CD4-positive, alpha-beta T cell (primary cell): ENCODE data around the gene TEAD4. TPM values are rescaled to one million over a fixed set of nuclear protein-coding genes. Genes with fewer than 3 reads are reported as not detected.

Experiments
- ATAC-seq: fragments of 200-7000 bp; cut with Tn5 transposase; one replicate; pipeline ENCODE4 v1.10.0; 2022; ENCODE audit warnings: mild to moderate bottlenecking; ENCODE audit not compliant: poor library complexity
- CTCF ChIA-PET: fragments of 350-600 bp; sonication (Branson Sonifier 250); formaldehyde crosslinking; loops from one replicate; lab custom pipeline; 2021; ENCODE audit warnings: antibody characterized with exemption, inconsistent platforms; lab: Charles Lee
- POLR2A ChIA-PET: fragments of 350-600 bp; sonication (Branson Sonifier 250); formaldehyde crosslinking; loops from one replicate; lab custom pipeline; 2021; ENCODE audit warnings: antibody characterized with exemption, inconsistent platforms; lab: Charles Lee
- DNase-seq, 14 experiments: peaks; one replicate each; pipeline ENCODE4 v3.0.0-alpha.2; 2013 to 2020; ENCODE audit warnings: mixed read lengths in 2 of 14
- H3K27ac ChIP-seq, 2 donors: one replicate each; pipeline versions ENCODE4 v1.5.1 to v1.7.0; 2013; ENCODE audit warnings: low read length in 2 of 2, low read depth in 1 of 2, mild to moderate bottlenecking in 1 of 2
- H3K27me3 ChIP-seq, 2 experiments: 1 replicate in 1 of 2; 2 replicates in 1 of 2; pipeline versions ENCODE4 v1.6.1 to v1.7.0; 2013; ENCODE audit warnings: low read length in 2 of 2, control low read depth in 1 of 2, mild to moderate bottlenecking in 1 of 2, moderate library complexity in 1 of 2; ENCODE audit not compliant: insufficient read depth in 2 of 2, control insufficient read depth in 1 of 2
- H3K36me3 ChIP-seq: one replicate; pipeline ENCODE4 v1.6.1; 2013; ENCODE audit warnings: low read length, control low read depth; ENCODE audit not compliant: insufficient read depth
- H3K4me1 ChIP-seq: one replicate; pipeline ENCODE4 v1.6.1; 2013; ENCODE audit warnings: low read length, control low read depth; ENCODE audit not compliant: insufficient read depth
- H3K4me3 ChIP-seq: one replicate; pipeline ENCODE4 v1.5.1; 2013; ENCODE audit warnings: mild to moderate bottlenecking, low read length, moderate library complexity
- H3K9me3 ChIP-seq, 2 experiments: 1 replicate in 1 of 2; 2 replicates in 1 of 2; pipeline versions ENCODE4 v1.6.1 to v1.7.0; 2013; ENCODE audit warnings: low read length in 2 of 2, mild to moderate bottlenecking in 2 of 2, control low read depth in 1 of 2, moderate library complexity in 1 of 2; ENCODE audit not compliant: control insufficient read depth in 1 of 2, insufficient read depth in 1 of 2
- H3K27ac Mint-ChIP-seq: one replicate; pipeline ENCODE4 v1.8.0; 2020; ENCODE audit warnings: mixed read lengths
- H3K27me3 Mint-ChIP-seq: one replicate; pipeline ENCODE4 v1.8.0; 2021; ENCODE audit warnings: mixed read lengths
- H3K36me3 Mint-ChIP-seq: one replicate; pipeline ENCODE4 v1.8.0; 2021; ENCODE audit warnings: low read depth, mixed read lengths
- H3K4me1 Mint-ChIP-seq: one replicate; pipeline ENCODE4 v1.8.0; 2021; ENCODE audit warnings: low read depth, mixed read lengths
- H3K4me3 Mint-ChIP-seq: one replicate; pipeline ENCODE4 v1.8.0; 2020; ENCODE audit warnings: mild to moderate bottlenecking, mixed read lengths
- H3K9me3 Mint-ChIP-seq: one replicate; pipeline ENCODE4 v1.8.0; 2020; ENCODE audit warnings: mixed read lengths
- intact Hi-C, 2 experiments: fragments of 100-400 bp; cut with DNase I in 1 of 2; cut with micrococcal nuclease in 1 of 2; formaldehyde crosslinking; loops; one replicate each; pipeline versions ENCODE4 v1.15.1 to v1.9.0; 2023 to 2025; cut with DNase I, micrococcal nuclease
- total RNA-seq, 174 experiments: library from RNA in 2 of 174; stranded (reverse) in 2 of 174; gene quantifications; one replicate each; pipeline ENCODE4 v1.2.3 and lab custom pipeline; 2021 to 2026
- TF ChIP-seq, protein P1 (sequence below): fragments of 200-600 bp; IDR thresholded peaks from one replicate; pipeline ENCODE4 v1.8.0; 2022; ENCODE audit warnings: antibody characterized with exemption, mild to moderate bottlenecking

Gene TEAD4
- total RNA-seq, 2 experiments from 2014 or later = not detected

DNA sequence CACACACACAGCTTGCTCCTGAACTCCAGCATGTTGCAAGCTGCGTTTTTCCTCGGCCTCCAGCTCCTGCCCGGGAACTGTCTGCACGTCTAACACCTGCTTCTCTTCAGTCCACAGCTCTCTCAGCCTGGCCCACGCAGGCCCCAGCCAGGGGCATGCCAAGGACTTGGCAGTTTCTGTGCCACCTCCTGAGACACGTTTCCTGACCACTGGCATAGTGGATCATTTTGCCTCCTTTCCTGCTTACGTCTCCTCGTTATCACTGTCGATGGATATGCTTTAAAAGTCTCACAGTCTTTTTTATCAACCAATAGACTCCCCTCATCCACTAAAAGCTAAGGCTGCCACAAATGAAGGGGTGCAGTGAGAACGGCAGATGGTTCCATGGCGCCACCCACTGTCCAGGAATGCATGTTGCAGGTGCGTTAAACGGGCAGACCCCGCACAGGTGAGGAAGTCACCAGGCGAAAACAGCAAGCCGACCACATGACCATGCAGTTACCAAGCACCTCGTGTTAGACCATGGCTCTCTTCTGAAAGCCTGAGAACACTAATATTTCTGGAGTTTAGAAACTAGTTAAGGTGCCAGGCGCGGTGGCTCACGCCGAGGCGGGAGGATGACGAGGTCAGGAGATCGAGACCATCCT, 14.7 kb upstream of the TEAD4 start:
- H3K36me3 ChIP-seq = peaks cover 5% of the 10 kb centered on the region
- DNase-seq (peak; percentile 19 to 64 (median 38)), ATAC-seq (peak; percentile 61)
- CTCF ChIA-PET = interaction anchor here (0.6 to 1.5 kb wide), 5 partner anchors 56 to 98 kb away, joined by 3 to 7 read pairs (median 3); no protein-coding TSS in a partner anchor
- Mint-ChIP-seq H3K4me3 (no peak overlapping the region), H3K36me3 (peaks cover 9% of the 10 kb centered on the region), H3K4me1 (no peaks in the 10 kb centered on the region), H3K27me3 (peaks cover 4% of the 10 kb centered on the region), H3K9me3 (no peaks in the 10 kb centered on the region), H3K27ac (no peak overlapping the region)
- peaks cover 3% of the 10 kb centered on the region for H3K4me1 ChIP-seq
- no peak overlapping the region for H3K4me3 ChIP-seq
- H3K9me3 ChIP-seq = no peaks in the 10 kb centered on the region
- POLR2A ChIA-PET = no interaction called here
- intact Hi-C loops = loop anchor here in 1 of 2 experiments (5.0 kb wide), 1 partner anchor 92 kb away; no protein-coding TSS in a partner anchor
- TF ChIP-seq, protein P1, sequence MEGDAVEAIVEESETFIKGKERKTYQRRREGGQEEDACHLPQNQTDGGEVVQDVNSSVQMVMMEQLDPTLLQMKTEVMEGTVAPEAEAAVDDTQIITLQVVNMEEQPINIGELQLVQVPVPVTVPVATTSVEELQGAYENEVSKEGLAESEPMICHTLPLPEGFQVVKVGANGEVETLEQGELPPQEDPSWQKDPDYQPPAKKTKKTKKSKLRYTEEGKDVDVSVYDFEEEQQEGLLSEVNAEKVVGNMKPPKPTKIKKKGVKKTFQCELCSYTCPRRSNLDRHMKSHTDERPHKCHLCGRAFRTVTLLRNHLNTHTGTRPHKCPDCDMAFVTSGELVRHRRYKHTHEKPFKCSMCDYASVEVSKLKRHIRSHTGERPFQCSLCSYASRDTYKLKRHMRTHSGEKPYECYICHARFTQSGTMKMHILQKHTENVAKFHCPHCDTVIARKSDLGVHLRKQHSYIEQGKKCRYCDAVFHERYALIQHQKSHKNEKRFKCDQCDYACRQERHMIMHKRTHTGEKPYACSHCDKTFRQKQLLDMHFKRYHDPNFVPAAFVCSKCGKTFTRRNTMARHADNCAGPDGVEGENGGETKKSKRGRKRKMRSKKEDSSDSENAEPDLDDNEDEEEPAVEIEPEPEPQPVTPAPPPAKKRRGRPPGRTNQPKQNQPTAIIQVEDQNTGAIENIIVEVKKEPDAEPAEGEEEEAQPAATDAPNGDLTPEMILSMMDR = peak; percentile 51
- H3K27me3 ChIP-seq = peaks cover 0 to 4% of the 10 kb centered on the region in 2 experiments
- no peak overlapping the region for H3K27ac ChIP-seq

DNA sequence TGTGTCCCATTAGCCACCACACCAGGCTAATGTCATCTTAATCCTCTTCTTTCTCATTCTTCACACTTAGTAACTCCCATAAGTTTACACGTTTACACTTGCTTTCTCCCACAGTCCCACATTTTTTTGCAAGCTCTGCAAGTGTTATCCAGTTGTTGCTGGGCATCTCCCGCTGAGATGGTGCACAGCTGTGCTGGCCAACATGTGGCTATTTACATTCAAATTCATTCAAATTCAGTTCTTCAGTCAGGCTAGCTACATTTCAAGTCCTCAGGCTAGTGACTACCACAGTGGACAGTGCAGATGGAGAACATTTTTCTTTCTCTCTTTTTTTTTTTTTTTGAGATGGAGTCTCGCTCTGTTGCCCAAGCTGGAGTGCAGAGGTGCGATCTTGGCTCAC, 9.8 kb upstream of the TEAD4 start:
- DNase-seq = no peak
- TF ChIP-seq, protein P1 = no peak
- POLR2A ChIA-PET = no interaction called here

DNA sequence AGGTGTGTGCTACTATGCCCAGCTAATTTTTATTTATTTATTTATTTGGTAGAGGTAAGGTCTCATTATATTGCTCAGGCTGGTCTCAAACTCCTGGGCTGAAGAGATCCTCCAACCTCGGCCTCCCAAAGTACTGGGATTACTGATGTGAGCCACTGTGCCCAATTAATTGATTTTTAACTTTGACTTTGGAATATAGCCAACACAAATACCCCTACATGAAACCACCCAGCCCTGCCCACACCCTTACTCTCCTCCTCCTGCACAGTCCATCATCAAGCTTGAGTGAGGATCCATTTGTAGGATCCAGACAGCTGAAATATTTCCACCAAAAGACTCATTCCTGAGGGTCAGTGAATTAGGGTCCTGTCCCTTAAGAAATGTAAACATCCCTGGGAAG, 3.3 kb upstream of the TEAD4 start:
- CTCF ChIA-PET = no interaction called here
- Mint-ChIP-seq H3K4me3 (no peak overlapping the region), H3K4me1 (peaks cover 13% of the 10 kb centered on the region)

More for the DNA sequence above, 9.8 kb upstream of the TEAD4 start:
- Histone ChIP-seq H3K4me1 (peaks cover 3% of the 10 kb centered on the region), H3K27me3 (peaks cover 0 to 4% of the 10 kb centered on the region in 2 experiments), H3K36me3 (no peaks in the 10 kb centered on the region), H3K4me3 (no peak overlapping the region), H3K9me3 (no peaks in the 10 kb centered on the region), H3K27ac (no peak overlapping the region)
- Mint-ChIP-seq H3K4me3 (no peak overlapping the region), H3K9me3 (no peaks in the 10 kb centered on the region), H3K27me3 (peaks cover 13% of the 10 kb centered on the region), H3K4me1 (no peaks in the 10 kb centered on the region), H3K27ac (no peak overlapping the region), H3K36me3 (no peaks in the 10 kb centered on the region)
- intact Hi-C loops = no loop called here
- CTCF ChIA-PET = interaction anchor here (0.5 to 0.6 kb wide), 2 partner anchors 17 to 1363 kb away, joined by 4 read pairs; no protein-coding TSS in a partner anchor
- no peak for ATAC-seq

More for the DNA sequence above, 3.3 kb upstream of the TEAD4 start:
- ATAC-seq (no peak), DNase-seq (no peak)
- intact Hi-C loops = no loop called here
- POLR2A ChIA-PET = no interaction called here
- Histone ChIP-seq H3K4me3 (no peak overlapping the region), H3K4me1 (peaks cover 10% of the 10 kb centered on the region), H3K36me3 (no peaks in the 10 kb centered on the region), H3K27me3 (peaks cover 29 to 31% of the 10 kb centered on the region in 2 experiments), H3K27ac (no peak overlapping the region), H3K9me3 (peaks cover 0 to 4% of the 10 kb centered on the region in 2 experiments)
- Mint-ChIP-seq H3K9me3 (no peaks in the 10 kb centered on the region), H3K27ac (no peak overlapping the region), H3K36me3 (no peaks in the 10 kb centered on the region), H3K27me3 (peaks cover 41% of the 10 kb centered on the region)
- TF ChIP-seq, protein P1 = no peak
